NCI-H2081 treated with DMSO at 0.1 percent for 48 hours (cell line): ENCODE results near the gene LYZL2.
A peak's percentile ranks its signal among the peaks of the same experiment; 100 is the strongest.
"Not testable (repeated sequence)": the region's sequence is repeated elsewhere in the genome, so short reads cannot be mapped to it uniquely, and the experiment has no call there.

ENCODE experiments used
- DNase-seq: peaks from one replicate; lab custom pipeline; 2025; lab: John Stamatoyannopoulos, UW

Gene LYZL2

DNA sequence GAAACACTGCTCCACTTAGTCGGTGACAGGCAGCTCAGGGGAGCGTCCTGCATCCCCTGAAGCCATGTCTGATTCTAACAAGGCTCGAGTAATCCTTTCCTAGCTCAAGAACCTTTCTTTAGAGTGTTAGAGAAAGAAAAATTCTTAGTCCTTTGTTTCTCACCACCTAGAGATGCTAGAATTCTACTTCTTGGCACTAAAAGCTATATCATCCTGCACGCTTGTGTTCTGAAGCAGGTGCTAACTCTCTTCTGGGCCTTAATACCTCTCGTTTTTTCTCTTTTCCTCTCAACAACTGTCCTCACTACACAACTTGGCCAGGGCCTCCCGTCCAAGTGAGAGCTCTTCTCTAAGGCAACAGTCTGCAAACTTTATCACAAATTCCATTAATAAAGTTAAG, at the start of gene LYZL2:
TSS of gene LYZL2 (minus strand) at position 101 of the 400 bp plus-strand sequence. CDS start 2,838 bp downstream, outside the sequence.
- DNase-seq = no peak

DNA sequence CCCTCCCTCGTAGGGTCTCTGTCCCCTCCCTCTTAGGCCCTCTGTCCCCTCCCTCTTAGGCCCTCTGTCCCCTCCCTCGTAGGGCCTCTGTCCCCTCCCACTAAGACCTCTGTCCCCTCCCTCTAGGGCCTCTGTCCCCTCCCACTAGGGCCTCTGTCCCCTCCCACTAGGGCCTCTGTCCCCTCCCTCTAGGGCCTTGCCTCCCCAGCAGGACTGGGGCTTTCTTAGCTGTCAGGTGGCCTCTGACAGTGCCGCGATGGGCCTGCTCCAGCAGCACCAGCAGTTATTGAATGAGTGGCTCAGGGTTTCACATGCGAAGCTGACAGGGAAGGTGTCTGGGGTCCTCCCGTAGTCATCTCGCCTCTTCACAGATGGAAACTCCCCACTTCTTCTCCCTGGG, 48.1 kb upstream of the LYZL2 start:
- DNase-seq = not testable (repeated sequence)

DNA sequence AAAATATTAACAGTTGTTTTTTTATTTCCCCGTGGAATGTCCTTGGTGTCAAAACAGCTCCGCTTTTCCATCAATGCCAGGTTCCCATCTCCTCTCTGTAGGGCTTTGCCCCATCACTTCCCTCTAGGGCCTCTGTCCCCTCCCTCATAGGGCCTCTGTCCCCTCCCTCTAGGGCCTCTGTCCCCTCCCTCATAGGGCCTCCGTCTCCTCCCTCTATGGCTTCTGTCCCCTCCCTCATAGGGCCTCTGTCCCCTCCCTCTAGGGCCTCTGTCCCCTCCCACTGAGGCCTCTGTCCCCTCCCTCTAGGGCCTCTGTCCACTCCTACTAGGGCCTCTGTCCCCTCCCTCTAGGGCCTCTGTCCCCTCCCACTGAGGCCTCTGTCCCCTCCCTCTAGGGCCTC, 47.6 kb upstream of the LYZL2 start:
- DNase-seq = not testable (repeated sequence)

DNA sequence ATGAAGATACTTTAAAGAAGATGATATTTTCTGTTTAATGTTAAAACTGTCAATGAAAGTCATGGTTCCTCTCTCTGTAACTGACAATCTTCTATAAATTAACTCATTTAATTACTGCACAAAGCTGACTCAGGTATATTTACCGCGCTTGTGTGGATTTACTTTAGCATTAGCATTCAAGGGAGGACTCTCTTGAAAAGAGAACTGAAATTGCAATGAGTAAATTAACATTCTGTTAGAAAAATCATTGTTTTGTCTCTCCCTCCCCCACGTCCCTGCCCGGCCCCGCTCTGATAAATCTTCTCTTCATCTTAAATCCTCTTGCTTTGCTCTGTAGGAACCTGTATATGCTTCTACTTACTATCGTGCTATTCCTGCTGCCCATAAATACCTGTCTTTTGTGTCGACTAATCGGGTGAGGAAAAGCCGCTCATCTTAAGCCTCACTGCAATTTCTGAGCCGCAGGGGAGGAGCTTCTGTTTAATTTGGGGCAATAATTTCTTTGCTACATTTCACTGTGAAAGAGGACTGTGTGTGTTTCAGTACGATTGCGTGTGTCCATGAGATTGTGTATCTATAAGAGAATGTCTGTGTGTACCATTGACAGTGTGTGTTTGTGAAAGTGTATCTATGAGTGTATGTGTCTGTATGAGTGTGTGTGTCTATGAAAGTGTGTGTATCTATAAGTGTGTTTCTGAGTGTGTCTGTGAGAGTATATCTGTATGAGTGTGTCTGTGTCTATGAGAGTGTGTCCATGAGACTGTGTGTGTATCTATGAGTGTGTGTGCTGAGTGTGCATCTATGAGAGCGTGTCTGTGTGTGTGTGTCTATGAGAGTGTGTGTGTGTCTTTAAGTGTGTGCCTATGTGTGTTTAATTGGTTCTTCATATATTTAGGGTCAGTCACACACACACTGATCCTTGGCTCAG, 46.5 kb upstream of the LYZL2 start:
- DNase-seq = no peak

GRCh38 chr10:30674796-30675195, 45.2 kb upstream of the LYZL2 start:
- no peak for DNase-seq

DNA sequence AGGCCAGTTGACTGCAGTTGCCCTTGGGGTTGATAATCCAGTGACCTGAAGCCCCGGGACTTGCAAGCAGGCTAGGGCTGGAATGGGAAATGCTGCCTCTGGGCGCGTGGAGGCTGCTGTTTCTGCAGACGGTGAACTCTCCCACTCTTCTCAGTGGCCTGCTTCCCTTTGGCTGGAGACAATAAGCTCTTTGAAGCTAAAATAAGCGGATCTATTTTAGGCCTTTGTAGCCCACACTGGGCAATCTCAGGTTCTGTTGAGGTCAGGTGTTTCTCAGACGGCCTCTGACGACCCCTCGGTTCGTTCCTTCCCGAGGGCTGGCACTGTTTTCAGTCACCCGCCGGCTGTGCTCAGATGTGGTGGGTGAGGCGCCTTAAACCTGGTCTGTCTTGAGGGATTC, 43.7 kb upstream of the LYZL2 start:
- not testable (repeated sequence) for DNase-seq

DNA sequence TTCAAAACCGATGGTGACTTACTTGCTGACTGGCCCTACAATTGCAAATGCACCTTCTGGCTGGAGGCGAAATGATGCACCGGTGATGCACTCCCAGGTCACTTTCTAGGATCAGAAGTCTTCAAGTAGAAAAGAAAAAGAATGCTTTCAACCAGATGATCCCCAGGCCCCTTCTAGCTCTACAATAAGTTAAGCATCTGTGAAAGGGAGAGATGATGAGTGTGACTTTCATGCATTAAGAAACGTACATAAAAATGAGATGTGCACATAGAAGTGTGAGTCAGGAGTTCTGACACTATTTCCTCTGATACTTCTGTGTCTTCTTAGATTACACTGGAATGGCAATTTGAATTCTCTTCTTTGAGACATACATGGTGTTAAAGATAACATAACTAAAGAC, 42.8 kb upstream of the LYZL2 start:
- DNase-seq = not testable (repeated sequence)

DNA sequence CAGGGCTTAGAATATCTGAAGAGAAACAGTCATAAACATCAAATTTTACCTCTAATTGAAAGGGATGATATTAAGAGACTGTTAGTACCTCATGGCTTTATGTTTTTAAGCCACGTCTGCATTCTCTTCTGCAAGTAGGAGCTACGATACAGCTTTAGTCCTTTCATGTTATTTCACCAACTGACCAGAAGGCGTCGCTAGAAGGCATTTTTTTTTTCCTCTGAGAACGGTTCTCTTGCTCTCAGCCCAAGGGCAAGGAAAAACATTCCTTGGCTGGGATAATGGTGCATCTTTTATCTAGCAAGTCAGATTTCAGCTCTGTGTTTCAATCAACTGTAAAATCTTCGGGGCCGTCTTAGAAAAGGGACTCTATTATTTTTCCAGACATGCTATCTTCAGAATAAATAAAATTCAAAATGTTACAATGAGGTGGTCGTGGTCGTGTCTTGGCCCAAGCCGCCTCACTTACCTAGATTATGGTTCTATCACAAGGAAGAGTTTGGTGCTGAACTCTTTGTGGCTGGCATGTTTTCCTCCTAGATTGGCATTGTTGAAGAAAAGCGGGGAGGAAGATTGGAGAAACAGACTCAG, 41.6 kb upstream of the LYZL2 start:
- peak; percentile 10 for DNase-seq

DNA sequence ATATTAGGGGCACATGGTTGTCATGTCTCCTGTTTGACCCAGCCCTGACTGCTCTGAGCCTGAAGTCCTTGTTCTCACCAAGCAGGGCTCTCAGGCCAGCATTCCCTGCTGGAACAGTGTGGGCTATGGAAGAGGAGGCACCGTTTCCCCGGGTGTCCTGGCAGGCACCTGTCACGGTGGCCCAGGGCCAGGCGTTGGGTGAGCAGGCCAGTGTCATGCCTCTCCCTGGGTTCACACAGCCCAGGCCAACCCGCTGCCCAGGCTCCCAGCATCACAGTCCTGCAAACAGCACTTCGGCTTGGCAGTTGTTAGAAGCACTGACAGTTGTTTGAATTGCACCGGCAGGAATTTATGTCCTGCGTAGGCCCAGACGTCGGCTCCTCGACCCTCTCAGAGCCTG, 38.4 kb upstream of the LYZL2 start:
- not testable (repeated sequence) for DNase-seq

GRCh38 chr10:30663403-30663802, 33.9 kb upstream of the LYZL2 start:
- DNase-seq = not testable (repeated sequence)

GRCh38 chr10:30662814-30663213, 33.3 kb upstream of the LYZL2 start:
- no peak for DNase-seq

GRCh38 chr10:30660314-30660713, 30.8 kb upstream of the LYZL2 start:
- DNase-seq = not testable (repeated sequence)

DNA sequence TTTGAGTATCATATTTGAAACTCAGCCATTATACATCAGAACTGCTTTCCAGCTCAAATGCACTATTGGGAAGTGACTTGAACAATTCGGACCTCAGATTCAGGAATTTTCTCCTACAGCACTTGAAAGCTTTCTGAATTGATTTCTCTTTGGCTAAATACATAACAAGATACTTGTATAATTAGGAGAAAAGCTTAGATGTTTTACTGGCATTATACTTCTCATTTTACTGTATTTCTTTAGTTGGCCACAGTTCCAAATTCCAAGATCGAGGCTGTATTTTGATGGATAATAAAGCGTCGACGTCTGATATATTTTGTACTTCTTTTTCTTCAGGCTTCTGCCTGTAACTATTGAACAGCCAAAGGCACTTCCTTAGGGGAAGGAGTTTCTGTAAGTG, 26.7 kb upstream of the LYZL2 start:
- no peak for DNase-seq

GRCh38 chr10:30655001-30655400, 25.4 kb upstream of the LYZL2 start:
- DNase-seq = not testable (repeated sequence)

DNA sequence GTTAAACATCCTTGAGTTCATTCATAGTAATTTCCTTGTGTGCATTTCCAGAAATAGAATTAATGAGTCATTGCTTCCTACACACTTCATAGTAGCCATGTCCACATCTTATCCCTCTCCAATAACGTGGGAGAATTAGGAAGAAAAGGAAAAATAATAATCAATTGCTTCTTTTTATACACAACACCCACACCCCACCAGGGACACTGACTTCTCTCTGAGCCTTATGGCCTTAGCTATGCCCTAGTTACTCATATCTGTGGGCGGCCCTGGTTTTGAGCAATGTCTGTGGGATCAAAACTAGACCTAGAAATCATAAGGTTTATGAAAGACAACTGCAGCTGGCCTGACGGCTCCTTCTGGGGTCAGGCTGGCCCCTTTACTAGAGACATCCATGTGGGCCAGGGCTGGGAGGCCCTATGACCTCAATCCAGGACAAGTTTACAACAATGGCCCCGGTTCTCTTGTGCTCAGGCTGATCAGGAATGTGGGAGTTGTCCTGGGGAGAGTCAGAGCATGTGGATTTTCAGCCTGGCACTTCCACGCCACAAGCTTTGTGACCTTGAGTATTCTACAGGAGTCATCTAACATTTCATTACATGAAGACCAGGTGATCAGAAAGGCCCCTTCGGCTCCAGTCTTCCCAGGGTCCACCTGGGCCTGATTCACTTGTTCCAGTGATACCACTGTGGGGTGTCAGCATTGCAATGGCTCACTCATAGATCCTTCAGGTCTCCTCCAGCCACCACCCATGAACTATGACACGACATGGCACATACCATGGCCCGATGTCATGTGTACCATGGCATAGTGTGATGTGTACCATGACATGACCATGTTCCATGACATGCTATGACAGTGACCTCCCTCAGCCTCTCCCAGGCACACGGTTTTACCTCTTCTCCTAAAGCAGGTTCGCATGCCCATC, 22.2 kb upstream of the LYZL2 start:
- DNase-seq = not testable (repeated sequence)

GRCh38 chr10:30647089-30647488, 17.5 kb upstream of the LYZL2 start:
- no peak for DNase-seq

DNA sequence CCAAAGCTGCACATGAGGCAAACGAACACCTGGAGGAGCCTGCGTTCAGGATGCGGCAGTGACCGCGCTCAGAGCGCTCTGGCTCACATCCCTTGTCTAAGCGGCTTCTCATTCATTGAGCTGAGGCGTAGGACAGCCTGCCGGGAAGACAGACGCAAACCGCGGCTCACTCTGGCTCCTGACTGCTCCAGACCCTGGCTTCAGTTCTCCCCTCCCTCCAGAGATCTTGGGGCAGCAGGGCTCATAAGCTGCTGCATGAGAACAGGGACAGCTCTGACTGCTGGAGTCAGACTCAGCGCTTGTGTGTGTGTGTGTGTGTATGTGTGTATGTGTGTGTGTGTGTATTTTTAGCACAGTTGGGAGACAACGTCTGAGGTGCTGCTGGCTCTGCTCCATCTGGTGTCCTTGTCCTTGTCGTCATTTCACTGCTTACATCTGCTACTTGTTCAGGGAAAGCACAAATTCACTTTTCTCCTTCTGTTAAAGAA, 15.8 kb upstream of the LYZL2 start:
- DNase-seq = no peak

- not testable (repeated sequence) for DNase-seq
These were observed 14.9 kb upstream of the LYZL2 start for GRCh38 chr10:30644408-30644861.

- not testable (repeated sequence) for DNase-seq
These were observed 14.1 kb upstream of the LYZL2 start for GRCh38 chr10:30643557-30644199.

GRCh38 chr10:30642856-30643255, 13.3 kb upstream of the LYZL2 start:
- DNase-seq = not testable (repeated sequence)
